K562 (cell line): ENCODE data around the gene PRKAG1. TPM values are rescaled to one million over a fixed set of nuclear protein-coding genes. Genes with fewer than 3 reads are reported as not detected.

Source experiments
- FIP1L1 ChIP-seq: fragments of 200-400 bp; formaldehyde crosslinking; IDR thresholded peaks from 2 replicates; pipeline ENCODE4 v1.6.1; 2018; ENCODE audit warnings: mild to moderate bottlenecking, low read depth, low read length; ENCODE audit not compliant: poor library complexity, severe bottlenecking
- FOS ChIP-seq: IDR thresholded peaks from 3 replicates; pipeline ENCODE4 v1.6.1; 2011; ENCODE audit not compliant: insufficient read length; ENCODE audit errors: extremely low read depth
- FUS ChIP-seq: fragments of 200-400 bp; formaldehyde crosslinking; optimal IDR thresholded peaks from 2 replicates; pipeline ENCODE3; 2017; ENCODE audit warnings: low read depth, low read length
- HIVEP1 ChIP-seq: fragments of 250-450 bp; sonication (Bioruptor Pico); IDR thresholded peaks from 2 replicates; pipeline ENCODE4 v1.4.0; 2020; ENCODE audit warnings: mild to moderate bottlenecking
- MTA3 ChIP-seq: fragments of 450-650 bp; formaldehyde crosslinking; IDR thresholded peaks from 2 replicates; pipeline ENCODE4 v1.6.1; 2017; ENCODE audit warnings: mild to moderate bottlenecking, borderline replicate concordance
- POLR2AphosphoS2 ChIP-seq: IDR thresholded peaks from 2 replicates; pipeline ENCODE4 v1.6.1; 2012; ENCODE audit warnings: low read length, improper control_type of control experiment
- SAFB ChIP-seq: fragments of 200-400 bp; formaldehyde crosslinking; IDR thresholded peaks from 2 replicates; pipeline ENCODE4 v1.6.1; 2017; ENCODE audit warnings: low read depth, low read length, borderline replicate concordance
- SIRT6 ChIP-seq: IDR thresholded peaks from one replicate; pipeline ENCODE4 v1.6.1; 2012; ENCODE audit warnings: low read depth, mild to moderate bottlenecking, control low read depth, inconsistent platforms, low read length, moderate library complexity
- SRSF1 ChIP-seq: fragments of 200-400 bp; formaldehyde crosslinking; IDR thresholded peaks from 2 replicates; pipeline ENCODE4 v1.6.1; 2017; ENCODE audit warnings: mild to moderate bottlenecking, low read depth, low read length, moderate library complexity
- ZNF324 ChIP-seq: fragments of 250-450 bp; sonication (Bioruptor Pico); IDR thresholded peaks from 2 replicates; pipeline ENCODE4 v1.4.0; 2020; ENCODE audit warnings: mild to moderate bottlenecking
- ZNF609 ChIP-seq: sonication (generic); formaldehyde crosslinking; IDR thresholded peaks from 2 replicates; pipeline ENCODE4 v1.8.1; 2023; ENCODE audit warnings: missing genetic modification reagents, mild to moderate bottlenecking, borderline replicate concordance
- ZNF778 ChIP-seq: fragments of 450-650 bp; formaldehyde crosslinking; IDR thresholded peaks from 2 replicates; pipeline ENCODE4 v1.4.0; 2020; ENCODE audit warnings: mild to moderate bottlenecking, moderate library complexity
- ZNF79 ChIP-seq: fragments of 250-450 bp; sonication (Bioruptor Pico); IDR thresholded peaks from 2 replicates; pipeline ENCODE4 v1.4.0; 2020; ENCODE audit warnings: low read depth, mild to moderate bottlenecking, moderate library complexity
- polyA plus RNA-seq, 8 experiments: library from polyadenylated mRNA; depleted of rRNA in 4 of 8; stranded (reverse) in 5 of 8; unstranded in 3 of 8; fragments of >200 nt; fragmentation: Nextera tagmentation in 2 of 8; fragmentation: Illumina TruSeq in 1 of 8; extraction: Ambion mirVana in 2 of 8; extraction: Trizol in 1 of 8; gene quantifications; 2 replicates each; pipeline versions ENCODE4 v1.2.1 to v1.2.3, GENCODE V29; 2011 to 2014; ENCODE audit warnings: inconsistent platforms in 1 of 8, missing spikeins in 1 of 8
- total RNA-seq, 7 experiments: library from RNA; depleted of rRNA in 6 of 7; stranded (reverse); fragments of >200 nt in 6 of 7; fragmentation: Illumina TruSeq in 2 of 7; extraction: Trizol in 2 of 7; gene quantifications; 2 replicates each; pipeline versions ENCODE4 v1.2.1 to v1.2.3, GENCODE V29; 2011 to 2021; ENCODE audit warnings: low replicate concordance in 1 of 7
- TF ChIP-seq, protein P1 (sequence below): IDR thresholded peaks from 3 replicates; pipeline ENCODE4 v1.6.1; 2011; ENCODE audit warnings: borderline replicate concordance, mild to moderate bottlenecking; ENCODE audit not compliant: insufficient read length, insufficient read depth
- TF ChIP-seq, protein P2 (sequence below): fragments of 450-650 bp; formaldehyde crosslinking; IDR thresholded peaks from 2 replicates; pipeline ENCODE4 v1.4.0; 2020; ENCODE audit warnings: mild to moderate bottlenecking, moderate library complexity
- TF ChIP-seq, protein P3 (sequence below): fragments of 450-650 bp; IDR thresholded peaks from 2 replicates; pipeline ENCODE4 v1.6.1; 2014; ENCODE audit warnings: low read depth, mild to moderate bottlenecking, moderate library complexity, borderline replicate concordance

The PRKAG1 gene
- total and polyA plus RNA-seq, 9 of the 15 experiments (the other 6 are each of a cell fraction or from before 2014, with no cell fraction given): 51.1 to 126 (median 79.1) TPM

- TF ChIP-seq, protein P1, sequence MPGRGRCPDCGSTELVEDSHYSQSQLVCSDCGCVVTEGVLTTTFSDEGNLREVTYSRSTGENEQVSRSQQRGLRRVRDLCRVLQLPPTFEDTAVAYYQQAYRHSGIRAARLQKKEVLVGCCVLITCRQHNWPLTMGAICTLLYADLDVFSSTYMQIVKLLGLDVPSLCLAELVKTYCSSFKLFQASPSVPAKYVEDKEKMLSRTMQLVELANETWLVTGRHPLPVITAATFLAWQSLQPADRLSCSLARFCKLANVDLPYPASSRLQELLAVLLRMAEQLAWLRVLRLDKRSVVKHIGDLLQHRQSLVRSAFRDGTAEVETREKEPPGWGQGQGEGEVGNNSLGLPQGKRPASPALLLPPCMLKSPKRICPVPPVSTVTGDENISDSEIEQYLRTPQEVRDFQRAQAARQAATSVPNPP: no peak
- TF ChIP-seq, protein P2, sequence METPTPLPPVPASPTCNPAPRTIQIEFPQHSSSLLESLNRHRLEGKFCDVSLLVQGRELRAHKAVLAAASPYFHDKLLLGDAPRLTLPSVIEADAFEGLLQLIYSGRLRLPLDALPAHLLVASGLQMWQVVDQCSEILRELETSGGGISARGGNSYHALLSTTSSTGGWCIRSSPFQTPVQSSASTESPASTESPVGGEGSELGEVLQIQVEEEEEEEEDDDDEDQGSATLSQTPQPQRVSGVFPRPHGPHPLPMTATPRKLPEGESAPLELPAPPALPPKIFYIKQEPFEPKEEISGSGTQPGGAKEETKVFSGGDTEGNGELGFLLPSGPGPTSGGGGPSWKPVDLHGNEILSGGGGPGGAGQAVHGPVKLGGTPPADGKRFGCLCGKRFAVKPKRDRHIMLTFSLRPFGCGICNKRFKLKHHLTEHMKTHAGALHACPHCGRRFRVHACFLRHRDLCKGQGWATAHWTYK (CRISPR knock-in tag): peak; percentile 57; the same call in 1 of the 2 replicates
- TF ChIP-seq FIP1L1 (peak; percentile 82), ZNF609 (CRISPR knock-in tag) (peak; percentile 49; the same call in 1 of the 2 replicates), HIVEP1 (0 out of 2 replicates have a peak, but pooled peaks have one; percentile 37), ZNF324 (CRISPR knock-in tag) (no peak), SRSF1 (0 out of 2 replicates have a peak, but pooled peaks have one; percentile 88), ZNF778 (CRISPR knock-in tag) (no peak), SAFB (no peak), FOS (no peak), POLR2AphosphoS2 (peak; percentile 98), MTA3 (peak; percentile 81), FUS (no peak), SIRT6 (no peak), ZNF79 (CRISPR knock-in tag) (no peak)
- TF ChIP-seq, protein P3, sequence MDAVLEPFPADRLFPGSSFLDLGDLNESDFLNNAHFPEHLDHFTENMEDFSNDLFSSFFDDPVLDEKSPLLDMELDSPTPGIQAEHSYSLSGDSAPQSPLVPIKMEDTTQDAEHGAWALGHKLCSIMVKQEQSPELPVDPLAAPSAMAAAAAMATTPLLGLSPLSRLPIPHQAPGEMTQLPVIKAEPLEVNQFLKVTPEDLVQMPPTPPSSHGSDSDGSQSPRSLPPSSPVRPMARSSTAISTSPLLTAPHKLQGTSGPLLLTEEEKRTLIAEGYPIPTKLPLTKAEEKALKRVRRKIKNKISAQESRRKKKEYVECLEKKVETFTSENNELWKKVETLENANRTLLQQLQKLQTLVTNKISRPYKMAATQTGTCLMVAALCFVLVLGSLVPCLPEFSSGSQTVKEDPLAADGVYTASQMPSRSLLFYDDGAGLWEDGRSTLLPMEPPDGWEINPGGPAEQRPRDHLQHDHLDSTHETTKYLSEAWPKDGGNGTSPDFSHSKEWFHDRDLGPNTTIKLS: peak; percentile 89
Observed at GRCh38 chr12:49018261-49019119, at the start of gene PRKAG1 (continued).
